H9 (cell line): ENCODE data around the gene BBX. TPM values are rescaled to one million over a fixed set of nuclear protein-coding genes. Genes with fewer than 3 reads are reported as not detected.

ENCODE experiments used
- DNase-seq: peaks from one replicate; pipeline ENCODE4 v3.0.0-alpha.2; 2017
- H2AFZ ChIP-seq: one replicate; pipeline ENCODE4 v1.6.1; 2013; ENCODE audit warnings: mild to moderate bottlenecking, low read length, control low read depth, moderate library complexity
- H2AK5ac ChIP-seq: 2 replicates; pipeline ENCODE4 v1.6.1; 2013; ENCODE audit warnings: low read length, control low read depth, mixed read lengths; ENCODE audit not compliant: insufficient read length
- H2BK120ac ChIP-seq: one replicate; pipeline ENCODE4 v1.6.1; 2013; ENCODE audit warnings: low read depth, mild to moderate bottlenecking, low read length, control low read depth, inconsistent platforms; ENCODE audit not compliant: poor library complexity, severe bottlenecking
- H2BK12ac ChIP-seq: 2 replicates; pipeline ENCODE4 v1.6.1; 2013; ENCODE audit warnings: low read length, control low read depth, mixed read lengths, low read depth; ENCODE audit not compliant: insufficient read length
- H2BK15ac ChIP-seq: 2 replicates; pipeline ENCODE4 v1.6.1; 2013; ENCODE audit warnings: low read depth, low read length, control low read depth
- H2BK20ac ChIP-seq: one replicate; pipeline ENCODE4 v1.6.1; 2013; ENCODE audit warnings: low read depth, mild to moderate bottlenecking, low read length, control low read depth, inconsistent platforms; ENCODE audit not compliant: poor library complexity, severe bottlenecking
- H2BK5ac ChIP-seq: 2 replicates; pipeline ENCODE4 v1.6.1; 2013; ENCODE audit warnings: low read length, control low read depth, mixed read lengths; ENCODE audit not compliant: insufficient read length
- H3K14ac ChIP-seq: 2 replicates; pipeline ENCODE4 v1.6.1; 2013; ENCODE audit warnings: low read length, control low read depth; ENCODE audit not compliant: insufficient read depth
- H3K18ac ChIP-seq: 2 replicates; pipeline ENCODE4 v1.6.1; 2013; ENCODE audit warnings: low read depth, mild to moderate bottlenecking, mixed read lengths, low read length, control low read depth; ENCODE audit not compliant: insufficient read length
- H3K23ac ChIP-seq: 2 replicates; pipeline ENCODE4 v1.6.1; 2013; ENCODE audit warnings: low read length, control low read depth, mixed read lengths, low read depth; ENCODE audit not compliant: insufficient read length
- H3K23me2 ChIP-seq: 2 replicates; pipeline ENCODE4 v1.6.1; 2013; ENCODE audit warnings: low read depth, mild to moderate bottlenecking, mixed read lengths, low read length, control low read depth; ENCODE audit not compliant: insufficient read length, poor library complexity, severe bottlenecking
- H3K27ac ChIP-seq: 2 replicates; pipeline ENCODE4 v1.5.1; 2013; ENCODE audit warnings: low read length, control low read depth, mixed read lengths, low read depth; ENCODE audit not compliant: insufficient read length
- H3K27me3 ChIP-seq: 2 replicates; pipeline ENCODE4 v1.6.1; 2013; ENCODE audit warnings: low read length, control low read depth, inconsistent platforms; ENCODE audit not compliant: insufficient read depth
- H3K4ac ChIP-seq: 2 replicates; pipeline ENCODE4 v1.6.1; 2013; ENCODE audit warnings: low read depth, mild to moderate bottlenecking, control low read depth, inconsistent platforms, low read length, moderate library complexity
- H3K4me1 ChIP-seq: 2 replicates; pipeline ENCODE4 v1.6.1; 2013; ENCODE audit warnings: low read length, control low read depth, inconsistent platforms; ENCODE audit not compliant: insufficient read depth
- H3K4me2 ChIP-seq: 2 replicates; pipeline ENCODE4 v1.6.1; 2013; ENCODE audit warnings: low read length, control low read depth, mixed read lengths; ENCODE audit not compliant: insufficient read length, insufficient read depth
- H3K56ac ChIP-seq: 2 replicates; pipeline ENCODE4 v1.6.1; 2013; ENCODE audit warnings: low read depth, mild to moderate bottlenecking, mixed read lengths, low read length, control low read depth; ENCODE audit not compliant: insufficient read length
- H3K79me1 ChIP-seq: 2 replicates; pipeline ENCODE4 v1.6.1; 2013; ENCODE audit warnings: low read depth, mild to moderate bottlenecking, moderate library complexity, low read length, control low read depth, inconsistent platforms; ENCODE audit not compliant: insufficient read depth, poor library complexity, severe bottlenecking
- H3K79me2 ChIP-seq: 2 replicates; pipeline ENCODE4 v1.6.1; 2013; ENCODE audit warnings: low read length, control low read depth, inconsistent platforms; ENCODE audit not compliant: insufficient read depth
- H3K9ac ChIP-seq: 2 replicates; pipeline ENCODE4 v1.6.1; 2013; ENCODE audit warnings: low read length, control low read depth, mixed read lengths; ENCODE audit not compliant: insufficient read length; ENCODE audit errors: extremely low read depth
- H3K9me3 ChIP-seq: one replicate; pipeline ENCODE4 v1.6.1; 2013; ENCODE audit warnings: low read depth, low read length, inconsistent platforms; ENCODE audit not compliant: control insufficient read depth
- H3T11ph ChIP-seq: one replicate; pipeline ENCODE4 v1.6.1; 2013; ENCODE audit warnings: mild to moderate bottlenecking, low read length, control low read depth, inconsistent platforms
- H4K20me1 ChIP-seq: one replicate; pipeline ENCODE4 v1.6.1; 2013; ENCODE audit not compliant: control insufficient read depth, insufficient read length, insufficient read depth
- H4K5ac ChIP-seq: 2 replicates; pipeline ENCODE4 v1.6.1; 2013; ENCODE audit warnings: low read depth, mild to moderate bottlenecking, mixed read lengths, low read length, control low read depth; ENCODE audit not compliant: insufficient read length
- H4K8ac ChIP-seq: replicated peaks from 2 replicates; pipeline ENCODE4 v1.6.1; 2013; ENCODE audit warnings: low read length, control low read depth, mixed read lengths, low read depth; ENCODE audit not compliant: insufficient read length
- H4K91ac ChIP-seq: 2 replicates; pipeline ENCODE4 v1.6.1; 2013; ENCODE audit warnings: low read depth, mild to moderate bottlenecking, moderate library complexity, mixed read lengths, low read length, control low read depth; ENCODE audit not compliant: insufficient read length
- H3K27ac Mint-ChIP-seq, 3 experiments: 2 replicates in 2 of 3; 3 replicates in 1 of 3; pipeline ENCODE4 v1.8.0; 2020 to 2021; ENCODE audit warnings: mixed read lengths in 3 of 3, mild to moderate bottlenecking in 1 of 3, moderate library complexity in 1 of 3
- H3K27me3 Mint-ChIP-seq: 2 replicates; pipeline ENCODE4 v1.8.0; 2021; ENCODE audit warnings: low read depth, mild to moderate bottlenecking, moderate library complexity, mixed read lengths
- H3K36me3 Mint-ChIP-seq, 3 experiments: 2 replicates in 2 of 3; 3 replicates in 1 of 3; pipeline ENCODE4 v1.8.0; 2020 to 2021; ENCODE audit warnings: low read depth in 3 of 3, mixed read lengths in 3 of 3; ENCODE audit not compliant: insufficient read depth in 1 of 3
- H3K4me1 Mint-ChIP-seq, 2 experiments: 2 replicates each; pipeline ENCODE4 v1.8.0; 2020; ENCODE audit warnings: mixed read lengths in 2 of 2
- H3K4me3 Mint-ChIP-seq, 2 experiments: 2 replicates in 1 of 2; 3 replicates in 1 of 2; pipeline ENCODE4 v1.8.0; 2020 to 2021; ENCODE audit warnings: mild to moderate bottlenecking in 2 of 2, mixed read lengths in 2 of 2, moderate library complexity in 1 of 2
- H3K9me3 Mint-ChIP-seq, 2 experiments: 2 replicates in 1 of 2; 3 replicates in 1 of 2; pipeline ENCODE4 v1.8.0; 2020; ENCODE audit warnings: mild to moderate bottlenecking in 2 of 2, mixed read lengths in 2 of 2, moderate library complexity in 1 of 2
- WGBS: extraction: QIAGEN DNeasy Blood & Tissue Kit; methylation state at CpG from one replicate; pipeline ENCODE4 v1.1.7; 2013; ENCODE audit warnings: missing lambda C conversion rate, low lambda C conversion rate, mixed read lengths; ENCODE audit not compliant: insufficient read length; ENCODE audit errors: extremely low coverage; 5-methylcytosine and 5-hydroxymethylcytosine counted together
- total RNA-seq: library from RNA; stranded (reverse); gene quantifications from 2 replicates; pipeline ENCODE4 v1.2.1, GENCODE V29; 2021
- TF ChIP-seq, protein P1 (sequence below): fragments of 200-600 bp; sonication (generic); conservative IDR thresholded peaks from 3 replicates; pipeline ENCODE4 v1.8.0; 2021; ENCODE audit warnings: antibody characterized with exemption, mild to moderate bottlenecking

Gene BBX
- total RNA-seq, 1 experiment from 2014 or later: 34.8 TPM

GRCh38 chr3:107729686-107730085 lies 206.9 kb downstream of the BBX start:
- Histone ChIP-seq H3K18ac (no peak overlapping the region), H3K23me2 (no peaks in the 10 kb centered on the region), H3K4me2 (no peak overlapping the region), H3K9me3 (no peaks in the 10 kb centered on the region), H3K4me1 (no peaks in the 10 kb centered on the region), H2BK12ac (no peak overlapping the region), H4K91ac (no peak overlapping the region), H2BK5ac (no peak overlapping the region), H2AFZ (no peak overlapping the region), H3K56ac (no peak overlapping the region), H3K27me3 (no peaks in the 10 kb centered on the region), H4K5ac (no peak overlapping the region), H3K9ac (no peak overlapping the region), H2AK5ac (no peak overlapping the region), H3K23ac (no peak overlapping the region), H3K79me1 (no peaks in the 10 kb centered on the region), H4K20me1 (no peaks in the 10 kb centered on the region), H4K8ac (no peak overlapping the region), H3T11ph (no peak overlapping the region), H3K4ac (no peak overlapping the region), H3K14ac (no peak overlapping the region), H2BK15ac (no peak overlapping the region), H3K79me2 (no peaks in the 10 kb centered on the region), H2BK20ac (no peak overlapping the region), H2BK120ac (no peak overlapping the region), H3K27ac (no peak overlapping the region)
- no CpG with 5 or more reads among the region's 4 CpGs for WGBS
- DNase-seq: no peak
- Mint-ChIP-seq H3K27ac (no peak overlapping the region), H3K9me3 (no peaks in the 10 kb centered on the region), H3K4me3 (no peak overlapping the region), H3K27me3 (no peaks in the 10 kb centered on the region), H3K4me1 (peaks cover 3 to 7% of the 10 kb centered on the region in 2 experiments), H3K36me3 (peaks cover 6 to 24% (median 19%) of the 10 kb centered on the region in 3 experiments; a peak in 6 of 7 replicates)
- TF ChIP-seq, protein P1, sequence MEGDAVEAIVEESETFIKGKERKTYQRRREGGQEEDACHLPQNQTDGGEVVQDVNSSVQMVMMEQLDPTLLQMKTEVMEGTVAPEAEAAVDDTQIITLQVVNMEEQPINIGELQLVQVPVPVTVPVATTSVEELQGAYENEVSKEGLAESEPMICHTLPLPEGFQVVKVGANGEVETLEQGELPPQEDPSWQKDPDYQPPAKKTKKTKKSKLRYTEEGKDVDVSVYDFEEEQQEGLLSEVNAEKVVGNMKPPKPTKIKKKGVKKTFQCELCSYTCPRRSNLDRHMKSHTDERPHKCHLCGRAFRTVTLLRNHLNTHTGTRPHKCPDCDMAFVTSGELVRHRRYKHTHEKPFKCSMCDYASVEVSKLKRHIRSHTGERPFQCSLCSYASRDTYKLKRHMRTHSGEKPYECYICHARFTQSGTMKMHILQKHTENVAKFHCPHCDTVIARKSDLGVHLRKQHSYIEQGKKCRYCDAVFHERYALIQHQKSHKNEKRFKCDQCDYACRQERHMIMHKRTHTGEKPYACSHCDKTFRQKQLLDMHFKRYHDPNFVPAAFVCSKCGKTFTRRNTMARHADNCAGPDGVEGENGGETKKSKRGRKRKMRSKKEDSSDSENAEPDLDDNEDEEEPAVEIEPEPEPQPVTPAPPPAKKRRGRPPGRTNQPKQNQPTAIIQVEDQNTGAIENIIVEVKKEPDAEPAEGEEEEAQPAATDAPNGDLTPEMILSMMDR: no peak
